Measurements from ENCODE around the gene DOCK6.

- no peak for TF ChIP-seq ZFP3 (CRISPR knock-in tag; IDR thresholded peaks at IDR 0.05)
- no peak for TF ChIP-seq OSR1 (CRISPR knock-in tag; IDR thresholded peaks at IDR 0.05)
- TF ChIP-seq CREB5 (CRISPR knock-in tag; IDR thresholded peaks at IDR 0.05; ENCODE audit: low read depth), result no peak
Observed at GRCh38 chr19:11265785-11266236, 3.5 kb upstream of the DOCK6 start.

All from SK-N-SH treated with all-trans-retinoic acid at 6 μM for 48 hours (cell line).